ENCODE measurements around the gene DENND1A.

DENND1A gene

GRCh38 chr9:123835821-123836220, 94.1 kb downstream of the DENND1A start:
- no peak for TF ChIP-seq PKNOX1 (IDR thresholded peaks at IDR 0.05)
- no peak for TF ChIP-seq TARDBP (IDR thresholded peaks at IDR 0.05)
- no peak for TF ChIP-seq NFRKB (IDR thresholded peaks at IDR 0.05)
- TF ChIP-seq ARNT (IDR thresholded peaks at IDR 0.05) = no peak
- no peak for TF ChIP-seq FOXM1 (IDR thresholded peaks at IDR 0.05; ENCODE audit: borderline replicate concordance)
- ChIA-PET CTCF (no interaction called here), POLR2A (no interaction called here)
- no peak for DNase-seq (ENCODE audit: extremely low spot score)

- ChIA-PET CTCF (interaction anchor here (0.6 kb wide), 1 partner anchor 31 kb away, joined by 5 read pairs; no protein-coding TSS in a partner anchor), POLR2A (no interaction called here)
- no peak for DNase-seq (ENCODE audit: extremely low spot score)
These were observed 94.9 kb downstream of the DENND1A start for GRCh38 chr9:123834889-123835562.

GRCh38 chr9:123834218-123834888, 95.6 kb downstream of the DENND1A start:
- POLR2A ChIA-PET = no interaction called here
- CTCF ChIA-PET = no interaction called here
- TF ChIP-seq NFRKB (IDR thresholded peaks at IDR 0.05) (no peak), HDGF (IDR thresholded peaks at IDR 0.05; ENCODE audit: borderline replicate concordance) (no peak), ARNT (IDR thresholded peaks at IDR 0.05) (no peak)
- DNase-seq (ENCODE audit: extremely low spot score) = no peak

More at GRCh38 chr9:123834889-123835562, 94.9 kb downstream of the DENND1A start:
- TF ChIP-seq NFRKB (IDR thresholded peaks at IDR 0.05) (no peak), L3MBTL2 (conservative IDR thresholded peaks at IDR 0.05) (no peak), ZNF384 (IDR thresholded peaks at IDR 0.05) (no peak), FOXA1 (IDR thresholded peaks at IDR 0.05) (no peak), BHLHE40 (IDR thresholded peaks at IDR 0.05; ENCODE audit: borderline replicate concordance) (no peak), LEF1 (IDR thresholded peaks at IDR 0.05; ENCODE audit: borderline replicate concordance) (no peak), FOXK2 (IDR thresholded peaks at IDR 0.05) (no peak), CTBP1 (IDR thresholded peaks at IDR 0.05; ENCODE audit: borderline replicate concordance) (no peak), ARNT (IDR thresholded peaks at IDR 0.05) (no peak), SP1 (IDR thresholded peaks at IDR 0.05) (no peak), TARDBP (IDR thresholded peaks at IDR 0.05) (no peak), PKNOX1 (IDR thresholded peaks at IDR 0.05) (no peak), SUZ12 (IDR thresholded peaks at IDR 0.05) (no peak), FOXM1 (IDR thresholded peaks at IDR 0.05; ENCODE audit: borderline replicate concordance) (no peak), HDGF (IDR thresholded peaks at IDR 0.05; ENCODE audit: borderline replicate concordance) (no peak), ELF4 (IDR thresholded peaks at IDR 0.05) (no peak)

GRCh38 chr9:123832858-123833650, 96.9 kb downstream of the DENND1A start:
- TF ChIP-seq HDGF (IDR thresholded peaks at IDR 0.05; ENCODE audit: borderline replicate concordance) (no peak), SP1 (IDR thresholded peaks at IDR 0.05) (no peak)
- no peak for DNase-seq (ENCODE audit: extremely low spot score)
- POLR2A ChIA-PET = no interaction called here
- CTCF ChIA-PET = no interaction called here

GRCh38 chr9:123832176-123832575, 97.8 kb downstream of the DENND1A start:
- no peak for TF ChIP-seq HDGF (IDR thresholded peaks at IDR 0.05; ENCODE audit: borderline replicate concordance)
- TF ChIP-seq ARNT (IDR thresholded peaks at IDR 0.05) = no peak
- no peak for TF ChIP-seq LEF1 (IDR thresholded peaks at IDR 0.05; ENCODE audit: borderline replicate concordance)
- no peak for TF ChIP-seq FOXM1 (IDR thresholded peaks at IDR 0.05; ENCODE audit: borderline replicate concordance)
- no peak for TF ChIP-seq FOXA1 (IDR thresholded peaks at IDR 0.05)
- TF ChIP-seq ELF4 (IDR thresholded peaks at IDR 0.05) = no peak
- no peak for TF ChIP-seq L3MBTL2 (conservative IDR thresholded peaks at IDR 0.05)
- TF ChIP-seq CTBP1 (IDR thresholded peaks at IDR 0.05; ENCODE audit: borderline replicate concordance) = no peak
- no peak for TF ChIP-seq TARDBP (IDR thresholded peaks at IDR 0.05)
- no peak for TF ChIP-seq NFRKB (IDR thresholded peaks at IDR 0.05)
- TF ChIP-seq PKNOX1 (IDR thresholded peaks at IDR 0.05) = no peak
- TF ChIP-seq SUZ12 (IDR thresholded peaks at IDR 0.05) = no peak
- no peak for TF ChIP-seq BHLHE40 (IDR thresholded peaks at IDR 0.05; ENCODE audit: borderline replicate concordance)
- no peak for TF ChIP-seq SP1 (IDR thresholded peaks at IDR 0.05)
- no peak for TF ChIP-seq FOXK2 (IDR thresholded peaks at IDR 0.05)
- no peak for TF ChIP-seq ZNF384 (IDR thresholded peaks at IDR 0.05)
- CTCF ChIA-PET = no interaction called here

GRCh38 chr9:123828449-123828848, 101.5 kb downstream of the DENND1A start:
- POLR2A ChIA-PET = no interaction called here
- peak; percentile 84 for TF ChIP-seq ZNF384 (IDR thresholded peaks at IDR 0.05)
- no peak for TF ChIP-seq TARDBP (IDR thresholded peaks at IDR 0.05)
- CTCF ChIA-PET = no interaction called here
- DNase-seq (ENCODE audit: extremely low spot score) = no peak

More at GRCh38 chr9:123832176-123832575, 97.8 kb downstream of the DENND1A start:
- DNase-seq (ENCODE audit: extremely low spot score) = no peak
- POLR2A ChIA-PET = no interaction called here

Measured in HEK293T (cell line).